ENCODE results near the gene NUP42. TPM values are rescaled to one million over a fixed set of nuclear protein-coding genes. Genes with fewer than 3 reads are reported as not detected.

The NUP42 gene
- total and polyA plus RNA-seq, 2 donors (not counting 1 experiment from before 2014, with no cell fraction given) = 13.1 to 28.2 TPM

- no peaks in the 10 kb centered on the region for H3K4me1 ChIP-seq (ENCODE audit: control insufficient read depth, extremely low read depth, insufficient read depth, low read length)
- no peak overlapping the region for H2AFZ ChIP-seq (ENCODE audit: low read length)
- no peaks in the 10 kb centered on the region for H4K20me1 ChIP-seq (ENCODE audit: control insufficient read depth, extremely low read depth, insufficient read depth, low read length)
- H3K9me3 ChIP-seq (ENCODE audit: control insufficient read depth, insufficient read depth, low read depth, low read length) = no peaks in the 10 kb centered on the region
- no peak for DNase-seq (ENCODE audit: low read depth in 2 of 2)
- TF ChIP-seq EZH2 (IDR thresholded peaks at IDR 0.05; ENCODE audit: low read length, missing control alignments) (no peak), CTCF (conservative IDR thresholded peaks at IDR 0.05 in 1 of 2, IDR thresholded peaks at IDR 0.05 in 1 of 2; ENCODE audit: low read depth in 1 of 2, low read length in 2 of 2) (no peak)
- H3K4me3 ChIP-seq (replicated peaks in 1 of 4; ENCODE audit: control extremely low read depth in 1 of 4, insufficient read depth in 1 of 4, low read depth in 3 of 4, low read length in 4 of 4) = no peak overlapping the region
- no peaks in the 10 kb centered on the region for H3K27me3 ChIP-seq (ENCODE audit: control insufficient read depth, insufficient read depth, low read length)
- no peak overlapping the region for H3K9ac ChIP-seq (ENCODE audit: insufficient read depth, low read length)
- no peaks in the 10 kb centered on the region for H3K36me3 ChIP-seq (ENCODE audit: control insufficient read depth, insufficient read depth, low read length)
- H3K79me2 ChIP-seq (ENCODE audit: control insufficient read depth, insufficient read depth, low read length) = no peaks in the 10 kb centered on the region
- H3K4me2 ChIP-seq (ENCODE audit: extremely low read depth, insufficient read depth, low read length) = no peak overlapping the region
- no peak overlapping the region for H3K27ac ChIP-seq (ENCODE audit: insufficient read depth, low read length)
These were observed 20.4 kb upstream of the NUP42 start for GRCh38 chr7:23161482-23161881.

GRCh38 chr7:23164846-23165245 lies 17.0 kb upstream of the NUP42 start:
- H4K20me1 ChIP-seq (ENCODE audit: control insufficient read depth, extremely low read depth, insufficient read depth, low read length) = no peaks in the 10 kb centered on the region
- H3K27ac ChIP-seq (ENCODE audit: insufficient read depth, low read length) = no peak overlapping the region
- H3K27me3 ChIP-seq (ENCODE audit: control insufficient read depth, insufficient read depth, low read length) = no peaks in the 10 kb centered on the region
- no peaks in the 10 kb centered on the region for H3K4me1 ChIP-seq (ENCODE audit: control insufficient read depth, extremely low read depth, insufficient read depth, low read length)
- H2AFZ ChIP-seq (ENCODE audit: low read length) = no peak overlapping the region
- no peaks in the 10 kb centered on the region for H3K36me3 ChIP-seq (ENCODE audit: control insufficient read depth, insufficient read depth, low read length)
- no peaks in the 10 kb centered on the region for H3K79me2 ChIP-seq (ENCODE audit: control insufficient read depth, insufficient read depth, low read length)
- no peak for DNase-seq (ENCODE audit: low read depth in 2 of 2)
- no peaks in the 10 kb centered on the region for H3K9me3 ChIP-seq (ENCODE audit: control insufficient read depth, insufficient read depth, low read depth, low read length)
- H3K4me2 ChIP-seq (ENCODE audit: extremely low read depth, insufficient read depth, low read length) = no peak overlapping the region
- no peak for TF ChIP-seq CTCF (conservative IDR thresholded peaks at IDR 0.05 in 1 of 2, IDR thresholded peaks at IDR 0.05 in 1 of 2; ENCODE audit: low read depth in 1 of 2, low read length in 2 of 2)
- no peak for TF ChIP-seq EZH2 (IDR thresholded peaks at IDR 0.05; ENCODE audit: low read length, missing control alignments)
- H3K9ac ChIP-seq (ENCODE audit: insufficient read depth, low read length) = no peak overlapping the region
- no peak overlapping the region for H3K4me3 ChIP-seq (replicated peaks in 1 of 4; ENCODE audit: control extremely low read depth in 1 of 4, insufficient read depth in 1 of 4, low read depth in 3 of 4, low read length in 4 of 4)

GRCh38 chr7:23165316-23165715 lies 16.5 kb upstream of the NUP42 start:
- Histone ChIP-seq H3K79me2 (ENCODE audit: control insufficient read depth, insufficient read depth, low read length) (no peaks in the 10 kb centered on the region), H3K4me2 (ENCODE audit: extremely low read depth, insufficient read depth, low read length) (no peak overlapping the region), H3K4me3 (replicated peaks in 1 of 4; ENCODE audit: control extremely low read depth in 1 of 4, insufficient read depth in 1 of 4, low read depth in 3 of 4, low read length in 4 of 4) (no peak overlapping the region), H3K27ac (ENCODE audit: insufficient read depth, low read length) (no peak overlapping the region), H2AFZ (ENCODE audit: low read length) (no peak overlapping the region), H3K4me1 (ENCODE audit: control insufficient read depth, extremely low read depth, insufficient read depth, low read length) (no peaks in the 10 kb centered on the region), H3K27me3 (ENCODE audit: control insufficient read depth, insufficient read depth, low read length) (no peaks in the 10 kb centered on the region), H3K9ac (ENCODE audit: insufficient read depth, low read length) (no peak overlapping the region), H3K9me3 (ENCODE audit: control insufficient read depth, insufficient read depth, low read depth, low read length) (no peaks in the 10 kb centered on the region), H4K20me1 (ENCODE audit: control insufficient read depth, extremely low read depth, insufficient read depth, low read length) (no peaks in the 10 kb centered on the region), H3K36me3 (ENCODE audit: control insufficient read depth, insufficient read depth, low read length) (no peaks in the 10 kb centered on the region)
- TF ChIP-seq EZH2 (IDR thresholded peaks at IDR 0.05; ENCODE audit: low read length, missing control alignments) (no peak), CTCF (conservative IDR thresholded peaks at IDR 0.05 in 1 of 2, IDR thresholded peaks at IDR 0.05 in 1 of 2; ENCODE audit: low read depth in 1 of 2, low read length in 2 of 2) (no peak)
- DNase-seq (ENCODE audit: low read depth in 2 of 2) = no peak

Measured in fibroblast of lung (primary cell).